Measurements from ENCODE around the gene ZFYVE28.

DNA sequence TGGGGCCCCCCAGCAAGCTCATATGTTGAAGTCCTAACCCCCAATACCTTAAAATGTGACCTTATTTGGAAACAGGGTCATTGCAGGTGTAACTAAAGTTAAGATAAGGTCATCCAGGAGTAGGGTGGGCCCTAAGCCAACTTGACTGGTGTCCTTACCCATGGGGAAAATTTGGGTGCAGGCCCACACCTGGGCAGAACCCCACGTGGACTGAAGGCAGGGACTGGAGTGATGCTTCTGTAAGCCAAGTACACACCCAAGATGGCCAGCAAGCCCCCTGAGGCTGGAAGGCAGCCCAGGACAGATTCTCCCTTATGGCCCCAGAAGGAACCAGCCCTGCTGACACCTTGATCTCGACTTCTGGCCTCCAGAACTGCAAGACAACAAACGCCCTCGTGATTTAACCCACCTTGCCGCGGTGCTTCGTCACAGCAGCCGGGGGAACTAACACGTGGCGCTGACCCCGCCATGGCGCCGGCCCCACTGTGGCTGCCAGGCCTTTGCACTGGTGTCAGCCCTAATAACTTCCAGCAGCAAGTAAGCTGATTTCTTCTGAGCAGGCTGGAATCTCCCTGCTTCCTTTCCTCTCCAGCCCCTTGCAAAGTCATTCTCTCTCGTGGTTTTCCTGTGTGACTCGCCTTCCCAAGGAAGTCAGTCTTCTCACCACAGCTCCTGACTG is 133.4 kb downstream of the ZFYVE28 start:
- TF ChIP-seq, protein P1, sequence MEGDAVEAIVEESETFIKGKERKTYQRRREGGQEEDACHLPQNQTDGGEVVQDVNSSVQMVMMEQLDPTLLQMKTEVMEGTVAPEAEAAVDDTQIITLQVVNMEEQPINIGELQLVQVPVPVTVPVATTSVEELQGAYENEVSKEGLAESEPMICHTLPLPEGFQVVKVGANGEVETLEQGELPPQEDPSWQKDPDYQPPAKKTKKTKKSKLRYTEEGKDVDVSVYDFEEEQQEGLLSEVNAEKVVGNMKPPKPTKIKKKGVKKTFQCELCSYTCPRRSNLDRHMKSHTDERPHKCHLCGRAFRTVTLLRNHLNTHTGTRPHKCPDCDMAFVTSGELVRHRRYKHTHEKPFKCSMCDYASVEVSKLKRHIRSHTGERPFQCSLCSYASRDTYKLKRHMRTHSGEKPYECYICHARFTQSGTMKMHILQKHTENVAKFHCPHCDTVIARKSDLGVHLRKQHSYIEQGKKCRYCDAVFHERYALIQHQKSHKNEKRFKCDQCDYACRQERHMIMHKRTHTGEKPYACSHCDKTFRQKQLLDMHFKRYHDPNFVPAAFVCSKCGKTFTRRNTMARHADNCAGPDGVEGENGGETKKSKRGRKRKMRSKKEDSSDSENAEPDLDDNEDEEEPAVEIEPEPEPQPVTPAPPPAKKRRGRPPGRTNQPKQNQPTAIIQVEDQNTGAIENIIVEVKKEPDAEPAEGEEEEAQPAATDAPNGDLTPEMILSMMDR (IDR thresholded peaks at IDR 0.05): no peak
- TF ChIP-seq EZH2 (IDR thresholded peaks at IDR 0.05; ENCODE audit: borderline replicate concordance, insufficient read depth, low read depth, low read length, poor library complexity, severe bottlenecking): no peak

Data from B cell (primary cell).